ENCODE data around the gene LMO7. TPM values are rescaled to one million over a fixed set of nuclear protein-coding genes. Genes with fewer than 3 reads are reported as not detected.

LMO7 gene
- total and polyA plus RNA-seq, 2 of the 13 experiments (the other 11 are each of a cell fraction or from before 2014, with no cell fraction given): 34.0 to 121 TPM

DNA sequence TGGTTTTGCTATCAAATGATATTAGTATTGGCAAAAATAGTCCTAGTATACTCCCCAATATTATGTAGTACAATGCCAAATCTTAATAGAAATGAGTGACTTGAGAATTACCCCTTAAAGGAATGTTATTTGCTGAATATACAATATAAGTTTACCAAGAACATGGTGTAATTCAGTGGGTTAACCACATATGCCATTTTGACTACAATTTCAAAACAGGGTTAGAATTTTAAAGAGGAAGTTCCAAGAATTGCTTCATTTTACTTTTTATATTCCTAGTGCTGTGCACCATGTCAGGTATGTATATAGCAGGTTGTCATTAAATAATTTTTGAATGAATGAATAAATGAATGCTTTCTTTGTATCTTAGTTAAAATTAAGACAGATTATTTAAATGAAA is 66.3 kb downstream of the LMO7 start (continued):
- TF ChIP-seq, protein P1, sequence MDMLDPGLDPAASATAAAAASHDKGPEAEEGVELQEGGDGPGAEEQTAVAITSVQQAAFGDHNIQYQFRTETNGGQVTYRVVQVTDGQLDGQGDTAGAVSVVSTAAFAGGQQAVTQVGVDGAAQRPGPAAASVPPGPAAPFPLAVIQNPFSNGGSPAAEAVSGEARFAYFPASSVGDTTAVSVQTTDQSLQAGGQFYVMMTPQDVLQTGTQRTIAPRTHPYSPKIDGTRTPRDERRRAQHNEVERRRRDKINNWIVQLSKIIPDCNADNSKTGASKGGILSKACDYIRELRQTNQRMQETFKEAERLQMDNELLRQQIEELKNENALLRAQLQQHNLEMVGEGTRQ (IDR thresholded peaks at IDR 0.05; ENCODE audit: low read depth, low read length): no peak
- TF ChIP-seq, protein P1 (CRISPR knock-in tag; IDR thresholded peaks at IDR 0.05; ENCODE audit: borderline replicate concordance): no peak
- TF ChIP-seq ZNF550 (CRISPR knock-in tag; IDR thresholded peaks at IDR 0.05; ENCODE audit: borderline replicate concordance): no peak

GRCh38 chr13:75703769-75704168 is 67.6 kb downstream of the LMO7 start:
- no peak overlapping the region for H2AFZ ChIP-seq (ENCODE audit: low read length)
- H3K4me3 ChIP-seq (replicated peaks in 1 of 3; ENCODE audit: insufficient read depth in 1 of 3, low read depth in 2 of 3, low read length in 3 of 3): no peak overlapping the region
- intact Hi-C loops (cut with micrococcal nuclease; ENCODE audit: unreplicated experiment): no loop called here
- H3K27ac ChIP-seq (ENCODE audit: extremely low read length, insufficient read depth, low read length): no peak overlapping the region
- no peaks in the 10 kb centered on the region for H3K79me2 ChIP-seq (ENCODE audit: insufficient read depth, low read length)
- FAIRE-seq (no peak), ATAC-seq (no peak), DNase-seq (ENCODE audit: low spot score) (no peak)
- 97% methylated on average over 2 of the region's 2 CpGs for WGBS (ENCODE audit: low lambda C conversion rate)
- H3K27me3 ChIP-seq (ENCODE audit: control insufficient read depth in 1 of 2, insufficient read depth in 2 of 2, low read length in 2 of 2): no peaks in the 10 kb centered on the region
- H3K9me3 ChIP-seq (ENCODE audit: low read length): no peaks in the 10 kb centered on the region
- in situ Hi-C loops (cut with HindIII; ENCODE audit: extremely low pct_ligation_motif_present, low pct_unique_long_range_greater_than_20kb): no loop called here
- no TSS peak for BruUV-seq (replicated peaks)
- POLR2A ChIA-PET: no interaction called here
- peaks cover 5% of the 10 kb centered on the region; the same call in 1 of the 2 replicates for H3K4me1 ChIP-seq (ENCODE audit: insufficient read depth, low read length)
- H3K9ac ChIP-seq (ENCODE audit: insufficient read depth, low read depth, low read length): no peak overlapping the region
- no peak overlapping the region for H3K4me2 ChIP-seq (ENCODE audit: low read depth, low read length)
- CTCF ChIA-PET (ENCODE audit: low intra/inter-chr PET ratio, low total read pairs): no interaction called here
- H4K20me1 ChIP-seq (ENCODE audit: insufficient read depth, low read length): no peaks in the 10 kb centered on the region
- H3K36me3 ChIP-seq (replicated peaks in 1 of 2; ENCODE audit: control insufficient read depth in 1 of 2, insufficient read depth in 2 of 2, low read length in 2 of 2): no peaks in the 10 kb centered on the region
- TF ChIP-seq ATF7 (IDR thresholded peaks at IDR 0.05) (peak; percentile 69), ATF7 (CRISPR knock-in tag; IDR thresholded peaks at IDR 0.05) (no peak), HNRNPL (IDR thresholded peaks at IDR 0.05; ENCODE audit: low read depth, low read length) (no peak)

All from HepG2 (cell line).